Left renal pelvis (tissue), 4 donors: ENCODE data around the gene IQCK. TPM values are rescaled to one million over a fixed set of nuclear protein-coding genes. Genes with fewer than 3 reads are reported as not detected.
"Not testable (repeated sequence)": the region's sequence is repeated elsewhere in the genome, so short reads cannot be mapped to it uniquely, and the experiment has no call there.

ENCODE experiments used
- DNase-seq, 4 donors: peaks; one replicate each; pipeline ENCODE4 v3.0.0-alpha.2; 2013; ENCODE audit warnings: low read depth in 4 of 4, low spot score in 3 of 4
- polyA plus RNA-seq, 4 donors: library from polyadenylated mRNA; unstranded; fragments of 120-200 nt; gene quantifications; one replicate each; pipeline ENCODE4 v1.2.1, GENCODE V29; 2013; ENCODE audit not compliant: insufficient read length in 4 of 4

IQCK gene
- polyA plus RNA-seq, 4 donors = 18.7 to 49.4 (median 45.0) TPM

DNA sequence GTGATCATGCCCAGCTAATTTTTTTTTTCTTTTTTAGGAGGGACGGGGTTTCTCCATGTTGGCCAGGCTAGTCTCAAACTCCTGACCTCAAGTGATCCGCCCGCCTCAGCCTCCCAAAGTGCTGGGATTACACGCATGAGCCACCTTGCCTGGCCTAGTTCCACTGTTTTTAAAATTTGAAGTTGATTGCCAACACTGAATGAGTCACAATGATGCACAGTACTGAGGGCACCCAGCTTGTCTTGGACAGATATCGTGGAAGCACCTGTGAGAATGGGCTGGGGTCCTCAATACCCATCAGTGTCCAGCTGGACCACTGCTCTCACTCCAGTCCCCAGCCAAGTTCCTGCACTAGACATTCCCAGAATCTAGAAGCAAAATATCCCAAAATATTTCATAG is 2.5 kb upstream of the IQCK start:
- no peak for DNase-seq

DNA sequence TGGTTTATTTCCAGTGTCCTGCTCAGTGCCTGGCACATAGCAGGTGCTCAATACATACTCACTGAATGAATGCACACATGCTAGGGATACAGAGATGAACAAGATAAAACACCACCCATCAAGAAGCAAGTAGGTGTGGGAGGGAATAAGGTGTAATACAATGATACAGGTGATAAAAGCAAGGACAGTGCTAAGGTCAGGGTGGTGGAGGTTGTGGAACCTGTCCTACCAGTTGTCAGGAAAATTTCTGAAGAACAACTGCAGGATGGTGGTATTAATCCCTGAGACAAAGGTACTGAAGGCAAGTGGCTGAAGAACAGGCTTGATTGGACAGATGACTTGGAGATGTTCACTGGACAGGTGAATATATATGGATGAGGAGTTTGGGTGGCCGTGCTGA is 1.9 kb upstream of the IQCK start:
- no peak for DNase-seq

DNA sequence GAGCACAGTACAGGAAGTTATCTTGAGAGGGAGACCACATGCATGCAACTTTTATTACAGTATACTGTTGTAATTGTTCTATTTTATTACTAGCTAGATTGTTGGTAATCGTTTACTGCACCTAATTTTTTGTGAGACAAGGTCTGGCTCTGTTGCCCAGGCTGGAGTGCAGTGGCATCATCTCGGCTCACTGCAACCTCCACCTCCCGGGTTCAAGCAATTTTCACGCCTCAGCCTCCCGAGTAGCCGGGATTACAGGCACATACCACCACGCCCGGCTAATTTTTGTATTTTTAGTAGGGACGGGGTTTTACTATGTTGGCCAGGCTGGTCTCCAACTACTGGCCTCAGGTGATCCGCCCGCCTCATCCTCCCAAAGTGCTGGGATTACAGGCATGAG is 1.3 kb upstream of the IQCK start:
- DNase-seq = not testable (repeated sequence)

DNA sequence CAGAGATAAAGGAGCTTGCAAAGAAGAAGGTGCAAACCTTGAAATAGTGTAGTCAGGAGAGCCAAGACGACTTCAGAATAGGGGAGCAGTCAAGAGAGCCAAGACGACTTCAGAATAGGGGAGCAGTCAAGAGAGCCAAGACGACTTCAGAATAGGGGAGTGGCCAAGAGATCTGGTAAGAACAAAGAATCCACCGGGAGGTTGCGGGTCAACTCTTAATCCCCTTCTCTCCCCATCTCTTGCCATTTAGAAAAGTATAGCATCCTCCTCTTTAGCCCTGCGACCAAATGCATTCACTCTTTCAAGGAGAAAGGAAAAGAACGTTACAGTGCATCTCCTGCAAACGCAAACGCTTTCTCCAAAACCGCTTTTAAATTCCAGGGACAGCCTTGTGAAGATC is 757 bp upstream of the IQCK start:
- no peak for DNase-seq

DNA sequence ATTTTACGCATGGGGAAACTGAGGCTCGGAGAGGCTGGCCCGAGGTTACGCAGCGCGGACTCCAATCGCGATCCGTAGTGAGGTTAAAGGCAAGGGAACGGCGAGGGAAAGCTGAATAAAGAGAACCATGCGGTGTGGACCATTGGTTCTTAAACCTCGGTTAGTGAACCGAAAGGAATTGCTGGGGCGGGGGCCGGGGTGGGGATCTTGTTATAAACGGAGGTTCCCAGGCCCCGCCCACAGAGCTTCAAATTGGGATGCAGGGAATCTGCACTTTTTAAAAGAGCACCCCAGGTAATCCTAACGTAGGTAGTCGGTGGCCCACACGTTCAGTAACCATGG is 524 bp downstream of the IQCK start:
- no peak for DNase-seq

DNA sequence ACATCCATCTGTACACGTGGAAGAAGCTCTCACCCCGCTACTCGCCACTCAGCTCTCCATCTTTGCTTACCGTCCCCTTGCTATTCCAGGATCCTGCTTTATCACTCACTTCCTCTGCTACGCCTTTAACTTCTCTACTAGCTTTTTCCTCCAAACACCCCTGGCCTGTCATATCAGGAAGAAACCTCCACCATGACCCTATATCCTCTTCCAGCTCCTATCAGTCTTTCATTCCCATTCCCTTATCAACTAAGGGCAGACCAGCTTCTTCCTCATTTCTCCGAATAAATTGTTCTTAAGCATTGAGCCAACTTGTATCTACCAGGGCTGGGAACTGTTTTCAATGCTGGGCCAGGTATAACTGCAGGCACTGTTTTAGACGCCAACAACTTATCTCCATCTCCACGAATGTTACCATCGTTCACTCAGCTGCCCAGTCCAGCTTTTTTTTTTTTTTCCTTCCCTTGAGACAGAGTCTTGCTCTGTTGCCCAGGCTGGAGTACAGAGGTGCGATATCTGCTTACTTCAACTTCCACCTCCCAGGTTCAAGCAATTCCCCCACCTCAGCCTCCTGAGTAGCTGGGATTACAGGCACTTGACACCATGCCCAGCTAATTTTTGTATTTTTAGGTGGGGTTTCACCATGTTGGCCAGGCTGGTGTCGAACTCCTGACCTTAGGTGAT is 4.3 kb downstream of the IQCK start:
- DNase-seq = no peak

DNA sequence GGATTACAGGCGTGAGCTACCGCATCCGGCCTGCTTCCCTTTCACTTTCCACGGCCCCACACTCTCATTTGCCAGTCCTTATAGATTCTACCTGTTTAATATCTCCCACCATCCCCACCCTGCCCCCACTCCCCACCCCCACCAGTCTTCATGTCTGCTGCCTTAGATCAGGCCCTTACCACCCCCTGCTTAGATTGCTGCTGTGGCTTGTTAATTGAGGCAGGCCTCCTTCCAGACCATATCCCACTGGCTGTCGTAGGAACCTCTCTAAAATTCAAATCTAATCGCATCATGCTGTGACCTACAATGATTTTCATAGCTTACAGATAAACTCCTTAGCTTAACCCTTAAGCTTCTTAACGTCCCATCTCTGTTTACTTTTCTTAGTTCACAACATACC is 4.9 kb downstream of the IQCK start:
- no peak for DNase-seq

DNA sequence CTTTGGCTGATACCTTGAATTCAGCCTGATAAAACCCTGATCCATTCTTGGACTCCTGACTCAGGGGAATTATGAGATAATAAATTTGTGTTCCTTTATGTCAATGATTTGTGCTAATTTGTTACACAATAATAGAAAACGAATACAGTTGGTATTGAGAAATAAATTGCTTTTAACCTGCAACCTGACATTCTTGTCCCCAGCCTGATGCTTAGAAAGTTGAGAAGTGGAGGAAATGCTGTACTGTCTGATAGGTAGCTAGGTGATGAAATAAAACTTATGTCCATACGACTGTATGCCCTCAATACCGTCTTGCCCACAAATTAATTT is 10.5 kb downstream of the IQCK start:
- no peak for DNase-seq

DNA sequence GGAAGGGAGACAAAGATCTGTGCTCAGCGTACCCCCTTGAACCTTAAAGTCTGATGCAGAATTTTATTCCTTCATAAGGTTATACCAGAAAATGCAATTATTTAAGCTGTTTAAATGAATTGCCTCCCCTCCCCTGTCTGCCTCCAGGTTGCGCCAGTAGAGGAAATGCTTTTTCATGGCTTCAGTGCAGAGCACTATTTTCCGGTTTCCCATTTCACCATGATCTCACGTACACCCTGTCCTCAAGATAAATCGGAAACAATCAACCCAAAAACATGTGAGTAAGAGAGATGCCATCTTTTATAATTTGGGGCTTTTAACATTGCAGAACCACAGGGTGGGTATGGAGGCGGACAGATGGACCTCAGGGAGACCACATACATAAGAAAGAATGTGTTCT is 15.5 kb downstream of the IQCK start:
- no peak for DNase-seq

DNA sequence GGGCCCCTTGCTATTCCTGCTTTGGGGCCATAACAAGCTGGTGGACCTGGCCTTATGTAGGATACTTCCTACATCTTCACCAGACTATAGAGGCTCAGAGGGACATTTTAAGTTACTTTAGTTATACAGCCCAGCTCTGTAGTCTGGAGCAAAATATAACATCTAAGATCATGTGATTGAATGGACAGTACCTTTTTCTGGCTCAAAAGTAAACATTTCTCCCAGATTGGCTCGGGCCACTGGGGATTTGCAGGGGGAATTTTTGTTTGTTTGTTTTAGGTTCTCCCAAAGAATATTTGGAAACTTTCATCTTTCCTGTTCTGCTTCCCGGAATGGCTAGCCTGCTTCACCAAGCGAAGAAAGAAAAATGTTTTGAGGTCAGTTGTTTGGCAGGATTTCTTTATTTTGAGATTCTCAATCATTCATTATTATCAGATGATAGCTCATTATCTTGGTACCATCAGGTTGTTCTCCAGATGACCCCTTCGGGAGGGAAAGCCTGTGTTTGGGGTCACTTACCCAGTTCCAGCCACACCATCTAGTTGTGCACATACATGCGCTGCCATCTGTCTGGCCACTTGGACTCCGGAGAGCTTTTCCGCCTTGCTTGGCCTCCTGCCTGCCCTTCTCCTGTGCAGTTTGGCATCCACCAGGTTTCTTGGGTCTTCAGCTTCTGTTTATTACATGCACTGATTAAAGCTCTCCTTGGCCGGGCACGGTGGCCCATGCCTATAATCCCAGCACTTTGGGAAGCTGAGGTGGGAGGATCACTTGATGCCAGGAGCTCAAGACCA is 17.2 kb downstream of the IQCK start:
- no peak for DNase-seq

DNA sequence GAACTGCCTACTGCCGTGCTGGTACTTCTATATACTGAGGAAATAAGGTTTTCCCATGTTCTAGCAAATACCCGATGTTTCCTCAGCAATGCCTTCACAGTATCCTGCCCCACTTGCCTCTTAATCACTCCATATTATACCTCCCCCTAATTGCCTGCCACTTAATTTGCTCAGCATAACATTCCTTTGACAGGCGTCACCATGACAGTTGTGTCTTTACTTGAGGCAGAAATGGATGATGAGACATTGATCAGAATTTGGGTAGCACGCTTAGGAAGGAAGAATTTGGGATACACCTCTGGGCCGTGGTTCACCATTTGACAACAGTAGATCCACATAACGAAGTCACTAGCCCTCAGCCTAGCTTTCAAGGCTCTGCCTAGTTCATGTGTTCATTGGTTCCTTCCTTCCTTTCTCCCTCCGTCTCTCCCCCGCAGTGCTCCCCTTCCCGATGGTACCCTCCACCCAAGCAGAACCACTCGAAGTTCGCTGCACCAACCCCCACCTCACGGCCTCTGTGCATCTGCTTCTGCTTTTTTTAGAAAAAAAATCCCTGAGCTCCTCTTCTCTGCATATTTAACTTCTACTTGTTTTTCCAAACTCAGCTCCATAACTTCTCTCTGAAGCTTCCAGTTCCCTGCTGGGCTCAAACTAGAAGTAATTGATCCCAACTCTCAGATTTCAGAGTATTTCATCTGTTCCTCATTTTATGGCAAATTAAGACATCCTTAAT is 19.4 kb downstream of the IQCK start:
- no peak for DNase-seq

DNA sequence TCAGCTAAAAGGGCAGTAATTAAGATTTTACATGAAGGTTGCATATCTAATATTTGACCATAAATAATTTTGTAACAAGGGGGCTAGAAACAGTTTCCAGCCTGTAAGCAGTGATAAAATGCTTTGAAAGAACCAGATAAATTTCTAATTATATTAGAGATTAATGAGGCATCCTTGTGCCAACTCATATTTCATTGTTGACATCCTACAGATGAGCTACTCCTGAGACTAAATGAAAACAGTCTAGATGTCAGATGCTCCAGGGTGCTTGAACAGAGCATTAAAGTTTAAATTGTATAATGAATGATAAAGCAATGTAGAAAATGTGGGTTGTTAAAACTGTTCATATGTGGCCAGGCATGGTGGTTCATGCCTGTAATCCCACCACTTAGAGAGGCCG is 23.3 kb downstream of the IQCK start:
- DNase-seq = no peak

DNA sequence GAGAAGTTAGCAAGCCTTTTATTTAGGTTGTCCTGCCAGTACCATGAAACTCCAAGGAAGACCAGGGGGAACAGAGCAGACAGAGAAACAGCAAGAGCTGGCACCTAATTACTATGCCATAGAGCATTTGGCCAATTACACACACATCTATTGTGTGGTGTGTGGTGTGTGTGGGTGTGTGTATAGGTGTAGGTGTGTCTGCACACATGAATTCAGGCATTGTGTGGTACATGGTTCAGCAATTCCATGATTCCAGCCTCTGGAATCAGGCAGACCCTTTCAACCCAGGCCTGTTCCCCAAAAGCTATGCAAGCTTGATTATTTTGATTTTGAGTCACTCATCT is 25.7 kb downstream of the IQCK start:
- DNase-seq = no peak

DNA sequence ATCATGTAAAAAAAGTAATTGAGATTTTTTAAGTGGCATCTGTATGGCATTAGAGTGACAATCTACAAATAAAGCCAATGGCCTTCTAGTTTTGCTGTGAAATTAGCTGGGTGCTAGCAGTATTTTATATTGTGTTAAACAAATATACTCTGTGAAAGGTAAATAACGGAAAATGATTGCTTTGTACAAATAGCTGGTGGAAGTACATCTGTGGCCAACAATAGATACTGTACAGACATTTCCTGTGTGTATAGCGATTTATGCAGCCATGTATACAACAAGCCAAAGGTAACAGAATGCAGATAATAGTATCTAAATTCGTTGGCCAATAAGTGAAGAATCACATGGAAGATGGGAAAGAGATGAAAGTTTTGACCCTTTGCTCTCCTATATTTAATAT is 26.6 kb downstream of the IQCK start:
- DNase-seq = no peak

DNA sequence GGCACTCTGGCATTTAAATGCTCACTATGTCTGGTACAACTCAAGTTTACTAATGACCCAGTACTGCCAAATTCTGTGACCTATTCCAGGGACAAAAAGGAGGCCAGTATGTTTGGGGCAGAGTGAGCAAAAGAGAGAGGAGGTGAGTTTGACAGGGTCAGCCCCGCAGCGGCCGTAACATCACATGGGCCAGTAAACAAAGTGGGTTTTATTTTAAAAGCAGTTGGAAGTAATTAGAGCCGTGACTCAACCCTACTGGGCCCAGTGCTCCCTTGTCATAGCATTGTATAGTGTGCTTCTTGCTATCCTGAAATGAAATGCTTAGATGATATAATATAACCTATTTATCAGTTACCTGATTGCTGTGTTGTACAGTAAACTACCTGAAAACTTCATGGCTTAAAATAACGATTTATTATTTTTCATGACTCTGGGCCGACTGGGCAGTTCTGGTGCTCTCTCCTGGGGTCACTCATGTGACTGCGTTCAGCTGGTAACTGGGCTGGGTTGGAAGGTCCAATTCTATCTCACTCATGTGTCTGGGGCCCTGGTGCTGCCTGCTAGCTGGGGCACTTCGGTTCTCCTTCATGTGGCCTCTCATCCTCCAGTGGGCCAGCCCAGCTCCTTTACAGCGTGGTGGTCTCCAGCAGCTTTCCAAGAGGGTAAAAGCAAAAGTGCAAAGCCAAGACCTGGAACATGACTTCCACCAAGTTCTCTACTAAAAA is 27.4 kb downstream of the IQCK start:
- DNase-seq = no peak

DNA sequence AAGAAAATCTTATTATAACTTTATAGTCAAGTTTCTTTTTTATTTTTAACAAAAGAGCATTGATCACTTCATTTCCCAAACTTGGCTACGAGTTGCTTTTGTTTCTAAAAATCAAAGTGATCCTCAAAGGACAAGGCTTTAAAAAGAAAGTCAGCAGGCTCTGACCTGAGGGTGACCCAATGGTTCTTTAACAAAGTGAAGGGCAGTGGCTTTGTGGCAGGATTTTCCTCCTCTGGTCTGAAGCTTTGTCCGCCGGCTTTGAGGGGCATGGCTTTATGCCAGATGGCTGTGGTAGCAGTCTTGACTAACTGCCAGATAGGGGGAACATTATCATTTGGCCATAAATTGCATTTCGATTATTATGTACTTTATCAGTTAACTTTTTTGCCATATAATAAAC is 28.5 kb downstream of the IQCK start:
- no peak for DNase-seq

DNA sequence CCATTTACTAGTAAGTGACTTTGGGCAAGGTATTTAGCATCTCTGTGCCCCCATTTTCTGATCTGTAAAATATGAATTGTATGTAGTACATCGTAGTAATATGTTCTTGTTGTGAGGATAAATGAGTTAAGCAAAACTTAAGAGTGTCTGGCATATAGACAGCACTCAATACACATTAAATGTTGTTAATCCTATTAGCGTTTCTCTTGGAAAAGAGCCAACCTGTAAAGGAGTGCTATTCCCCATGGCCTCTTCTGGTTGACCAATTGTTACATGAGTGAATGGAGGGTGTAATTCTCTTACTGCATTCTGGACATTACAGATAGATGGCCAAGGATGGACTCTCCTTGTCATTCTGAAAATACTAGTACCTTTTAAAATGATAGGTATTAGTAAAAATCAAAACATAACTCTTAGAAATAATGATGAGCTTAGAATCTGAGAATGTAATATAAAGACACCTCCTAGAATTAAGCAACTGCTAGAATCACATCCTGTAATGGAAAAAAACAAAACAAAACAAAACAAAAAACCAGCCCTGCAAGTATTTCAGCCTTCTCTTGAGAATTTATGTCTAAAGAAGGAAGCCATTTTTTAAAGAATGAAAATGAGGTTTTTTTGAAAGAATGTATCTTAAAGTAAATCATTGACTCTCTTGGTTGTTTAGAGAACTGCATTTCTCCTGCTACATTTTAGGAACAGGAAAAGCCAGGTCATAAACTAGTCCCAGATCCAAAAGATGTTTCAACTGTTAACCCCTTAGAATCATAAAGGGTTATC is 30.5 kb downstream of the IQCK start:
- no peak for DNase-seq

DNA sequence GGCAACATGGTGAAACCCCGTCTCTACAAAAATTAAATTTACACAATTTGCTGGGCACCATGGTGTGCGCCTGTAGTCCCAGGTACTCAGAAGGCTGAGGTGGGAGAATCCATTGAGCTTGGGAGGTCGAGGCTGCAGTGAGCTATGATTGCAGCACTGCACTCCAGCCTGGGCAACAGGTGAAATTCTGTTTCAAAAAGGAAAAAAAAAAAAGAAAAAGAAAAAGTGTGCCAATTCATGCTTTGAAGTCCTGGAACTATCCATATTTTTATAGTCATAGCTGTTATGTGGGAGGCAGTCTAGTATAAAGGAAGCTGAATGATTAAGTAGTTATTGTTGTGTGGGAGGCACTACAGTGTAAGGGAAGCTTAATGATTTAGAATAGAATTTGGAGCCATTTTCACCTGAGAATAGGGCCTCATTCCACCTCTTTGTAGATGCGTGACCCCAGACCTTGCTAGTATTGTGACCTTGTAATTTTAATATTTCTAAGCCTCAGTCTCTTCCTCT is 31.6 kb downstream of the IQCK start:
- DNase-seq = no peak

DNA sequence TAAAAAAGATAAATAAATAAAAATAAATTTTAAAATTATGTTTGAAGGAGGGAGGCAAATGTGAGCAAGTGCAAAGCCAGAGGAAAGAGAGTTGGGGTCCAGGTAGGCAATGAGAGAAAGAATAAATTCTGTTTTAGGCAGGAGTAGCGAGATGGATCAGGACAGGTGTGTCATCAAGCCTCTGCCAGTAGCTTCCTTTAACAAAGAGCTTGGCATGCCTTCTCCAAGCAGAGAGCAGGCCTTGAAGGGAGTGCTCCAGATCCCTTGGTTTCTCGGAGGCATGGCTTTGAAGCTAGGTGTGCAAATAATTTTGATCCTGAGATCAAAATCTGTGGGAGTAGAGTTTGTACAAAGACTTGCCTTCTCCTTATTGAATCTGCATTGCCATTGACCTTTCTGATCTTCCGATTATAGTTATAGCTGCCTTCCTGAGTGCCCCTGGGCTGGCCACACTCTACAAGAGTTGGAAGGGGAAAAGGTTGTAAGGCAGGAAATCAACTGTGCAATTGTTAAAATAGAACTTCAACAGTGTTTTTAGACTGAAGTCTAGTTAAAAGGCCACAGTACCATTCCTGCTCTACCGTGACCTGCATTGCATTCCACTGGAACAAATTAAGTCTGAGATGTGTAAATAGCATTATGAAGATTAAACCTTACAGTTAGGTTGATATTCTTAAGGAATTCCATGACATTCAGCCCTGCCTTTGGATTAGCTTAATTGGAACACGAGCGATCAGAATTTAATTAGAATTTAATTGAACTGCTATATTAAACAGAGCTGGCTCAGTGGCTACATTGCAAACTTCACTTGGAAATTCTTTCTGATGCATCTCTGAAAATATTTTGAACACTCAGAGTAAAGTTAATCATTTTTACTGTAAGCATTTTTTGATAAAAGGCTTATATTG is 33.7 kb downstream of the IQCK start:
- DNase-seq = no peak
